Umbilical cord (tissue), 2 donors: ENCODE data around the gene SIT1. TPM values are rescaled to one million over a fixed set of nuclear protein-coding genes. Genes with fewer than 3 reads are reported as not detected.

Experiments
- DNase-seq: peaks from one replicate; pipeline ENCODE4 v3.0.0-alpha.2; 2015; ENCODE audit warnings: low spot score
- total RNA-seq: library from RNA; depleted of rRNA; stranded (reverse); fragments of >200 nt; gene quantifications from one replicate; pipeline ENCODE4 v1.2.3, GENCODE V29; 2014; ENCODE audit warnings: low replicate concordance; ENCODE audit not compliant: insufficient read depth

SIT1 gene
- total RNA-seq, 1 donor from 2014 or later, result not detected

DNA sequence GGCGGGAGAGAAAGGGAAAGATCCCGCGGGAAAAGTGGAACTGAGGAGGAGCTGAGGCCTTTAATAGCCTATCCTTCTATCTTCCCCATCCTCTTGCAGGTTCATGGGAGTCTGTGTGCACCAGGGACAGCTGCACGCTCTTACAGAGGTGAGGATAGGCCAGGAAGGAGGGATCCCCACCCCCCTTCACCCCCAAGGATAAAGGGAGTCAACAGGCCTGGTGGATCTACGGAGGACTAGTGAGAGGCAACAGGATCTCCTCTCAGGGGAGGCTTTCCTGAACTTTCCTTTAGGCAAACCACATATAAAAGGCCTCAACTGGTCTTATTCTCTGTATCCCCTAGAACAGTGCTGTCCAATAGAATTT, 44.6 kb downstream of the SIT1 start:
- DNase-seq, result no peak

DNA sequence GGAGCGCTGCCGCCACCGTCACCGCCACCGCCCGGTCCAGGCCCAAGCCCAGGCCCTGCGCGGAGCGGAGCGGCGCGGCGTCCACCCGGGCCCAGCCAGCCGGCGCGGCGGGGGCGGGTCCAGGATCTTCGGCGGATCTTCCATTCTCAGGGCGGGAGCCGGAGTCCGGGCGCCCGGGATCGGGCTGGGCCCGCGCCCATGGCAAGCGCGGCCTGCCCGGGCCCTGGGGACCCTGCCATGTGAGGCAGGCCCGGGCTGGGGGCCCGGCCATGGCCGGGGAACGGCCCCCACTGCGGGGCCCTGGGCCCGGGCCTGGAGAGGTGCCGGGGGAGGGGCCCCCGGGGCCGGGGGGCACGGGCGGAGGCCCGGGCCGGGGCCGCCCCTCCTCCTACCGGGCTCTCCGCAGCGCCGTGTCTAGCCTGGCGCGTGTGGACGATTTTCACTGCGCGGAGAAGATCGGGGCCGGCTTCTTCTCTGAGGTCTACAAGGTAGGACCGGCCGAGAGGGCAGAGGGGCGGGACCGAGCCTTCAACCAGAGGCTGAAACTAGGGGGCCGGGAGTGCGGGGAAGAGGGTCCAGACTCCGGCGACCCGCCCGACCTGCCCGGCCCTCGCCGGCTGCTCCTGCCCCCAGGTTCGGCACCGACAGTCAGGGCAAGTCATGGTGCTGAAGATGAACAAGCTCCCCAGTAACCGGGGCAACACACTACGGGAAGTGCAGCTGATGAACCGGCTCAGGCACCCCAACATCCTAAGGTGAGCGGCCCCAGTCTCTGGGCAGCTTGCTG, 45.2 kb downstream of the SIT1 start:
- peak; percentile 18 for DNase-seq

- DNase-seq, result peak; percentile 70
These were observed 46.0 kb downstream of the SIT1 start, which contains the start of gene TESK1 for GRCh38 chr9:35604578-35605350. Gene TESK1 (plus strand): TSS chr9:35605262. CDS start chr9:35605620, 358 bp downstream.

DNA sequence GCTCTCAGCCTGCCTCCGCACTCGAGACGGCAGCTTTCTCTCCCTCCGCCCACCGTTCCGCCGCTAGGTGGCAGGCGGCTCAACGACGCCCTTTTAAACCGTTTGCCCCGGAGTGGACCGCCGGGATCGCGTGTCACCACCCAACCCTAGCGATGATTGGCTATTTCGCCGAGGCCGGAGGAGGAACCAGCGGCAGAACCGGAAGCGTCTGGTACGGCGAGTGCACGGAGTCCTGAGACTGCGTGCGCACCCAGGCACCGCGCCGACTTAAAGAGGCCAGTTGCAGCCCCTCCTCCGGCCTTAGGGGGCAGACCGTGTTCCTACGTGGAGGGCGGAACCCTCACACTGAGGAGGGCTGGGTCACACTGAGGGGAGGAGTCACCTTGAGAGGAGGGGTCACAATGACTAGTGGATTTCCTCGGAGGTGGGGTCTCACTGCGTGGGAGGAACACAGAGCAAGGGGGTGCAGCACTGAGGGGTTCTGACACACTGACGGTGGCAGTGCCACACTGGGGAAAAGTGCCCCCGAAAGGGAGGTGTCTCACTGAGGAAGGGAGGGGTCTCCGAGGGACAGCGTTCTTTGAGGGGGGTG, 46.6 kb downstream of the SIT1 start:
- DNase-seq, result peak; percentile 100

GRCh38 chr9:35603506-35603985, 47.2 kb downstream of the SIT1 start:
- DNase-seq, result peak; percentile 74

- DNase-seq, result no peak
These were observed 50.7 kb downstream of the SIT1 start for GRCh38 chr9:35599763-35600604.

Other genes with a start within 250 kb of the SIT1 start
- 35.9 TPM for gene RUSC2, start 160.8 kb downstream of the SIT1 start, total RNA-seq
- 4.8 TPM for gene TESK1, start 45.7 kb downstream of the SIT1 start, total RNA-seq
- gene CD72, start 32.5 kb downstream of the SIT1 start, total RNA-seq, result 2.6 TPM
- 12,614 TPM for gene RMRP, start 7.1 kb upstream of the SIT1 start, total RNA-seq
- gene CCDC107, start 7.4 kb upstream of the SIT1 start, total RNA-seq, result 38.0 TPM
- gene ARHGEF39, start 14.3 kb upstream of the SIT1 start, total RNA-seq, result 5.5 TPM
- gene CA9, start 23.0 kb upstream of the SIT1 start, total RNA-seq, result 13.0 TPM
- gene TPM2, start 39.0 kb upstream of the SIT1 start, total RNA-seq, result 2,993 TPM
- gene TLN1, start 81.3 kb upstream of the SIT1 start, total RNA-seq, result 273 TPM
- 41.9 TPM for gene CREB3, start 81.7 kb upstream of the SIT1 start, total RNA-seq
- gene GBA2, start 98.3 kb upstream of the SIT1 start, total RNA-seq, result 24.3 TPM
- gene RGP1, start 98.4 kb upstream of the SIT1 start, total RNA-seq, result 7.0 TPM
- gene MSMP, start 103.3 kb upstream of the SIT1 start, total RNA-seq, result not detected
- gene NPR2, start 140.7 kb upstream of the SIT1 start, total RNA-seq, result 15.9 TPM
- gene SPAG8, start 161.3 kb upstream of the SIT1 start, total RNA-seq, result 5.1 TPM
- gene HINT2, start 164.1 kb upstream of the SIT1 start, total RNA-seq, result 2.9 TPM
- gene FAM221B, start 177.8 kb upstream of the SIT1 start, total RNA-seq, result 1.2 TPM
- gene TMEM8B, start 178.3 kb upstream of the SIT1 start, total RNA-seq, result 3.9 TPM
- not detected for gene OR13J1, start 219.5 kb upstream of the SIT1 start, total RNA-seq